ENCODE data around the gene SELENOV.
A peak's percentile ranks its signal among the peaks of the same experiment; 100 is the strongest.

Gene SELENOV

GRCh38 chr19:39506944-39507714 lies 7.8 kb upstream of the SELENOV start (continued):
- no peak for TF ChIP-seq CTCF (tag by site-specific recombination; IDR thresholded peaks at IDR 0.05)
- TF ChIP-seq ZNF157 (tag by site-specific recombination; IDR thresholded peaks at IDR 0.05) = no peak
- TF ChIP-seq ZNF658 (tag by site-specific recombination; IDR thresholded peaks at IDR 0.05) = no peak
- peak; percentile 39; the same call in 1 of the 2 replicates for TF ChIP-seq SP3 (tag by site-specific recombination; IDR thresholded peaks at IDR 0.05)
- TF ChIP-seq ZNF211 (tag by site-specific recombination; IDR thresholded peaks at IDR 0.05; ENCODE audit: low read depth) = no peak
- no peak for TF ChIP-seq ZNF544 (tag by site-specific recombination; IDR thresholded peaks at IDR 0.05)
- no peak for TF ChIP-seq ZNF274 (IDR thresholded peaks at IDR 0.05; ENCODE audit: low read length)
- no peak for TF ChIP-seq ZNF274 (tag by site-specific recombination; IDR thresholded peaks at IDR 0.05; ENCODE audit: borderline replicate concordance)
- TF ChIP-seq, protein P1, sequence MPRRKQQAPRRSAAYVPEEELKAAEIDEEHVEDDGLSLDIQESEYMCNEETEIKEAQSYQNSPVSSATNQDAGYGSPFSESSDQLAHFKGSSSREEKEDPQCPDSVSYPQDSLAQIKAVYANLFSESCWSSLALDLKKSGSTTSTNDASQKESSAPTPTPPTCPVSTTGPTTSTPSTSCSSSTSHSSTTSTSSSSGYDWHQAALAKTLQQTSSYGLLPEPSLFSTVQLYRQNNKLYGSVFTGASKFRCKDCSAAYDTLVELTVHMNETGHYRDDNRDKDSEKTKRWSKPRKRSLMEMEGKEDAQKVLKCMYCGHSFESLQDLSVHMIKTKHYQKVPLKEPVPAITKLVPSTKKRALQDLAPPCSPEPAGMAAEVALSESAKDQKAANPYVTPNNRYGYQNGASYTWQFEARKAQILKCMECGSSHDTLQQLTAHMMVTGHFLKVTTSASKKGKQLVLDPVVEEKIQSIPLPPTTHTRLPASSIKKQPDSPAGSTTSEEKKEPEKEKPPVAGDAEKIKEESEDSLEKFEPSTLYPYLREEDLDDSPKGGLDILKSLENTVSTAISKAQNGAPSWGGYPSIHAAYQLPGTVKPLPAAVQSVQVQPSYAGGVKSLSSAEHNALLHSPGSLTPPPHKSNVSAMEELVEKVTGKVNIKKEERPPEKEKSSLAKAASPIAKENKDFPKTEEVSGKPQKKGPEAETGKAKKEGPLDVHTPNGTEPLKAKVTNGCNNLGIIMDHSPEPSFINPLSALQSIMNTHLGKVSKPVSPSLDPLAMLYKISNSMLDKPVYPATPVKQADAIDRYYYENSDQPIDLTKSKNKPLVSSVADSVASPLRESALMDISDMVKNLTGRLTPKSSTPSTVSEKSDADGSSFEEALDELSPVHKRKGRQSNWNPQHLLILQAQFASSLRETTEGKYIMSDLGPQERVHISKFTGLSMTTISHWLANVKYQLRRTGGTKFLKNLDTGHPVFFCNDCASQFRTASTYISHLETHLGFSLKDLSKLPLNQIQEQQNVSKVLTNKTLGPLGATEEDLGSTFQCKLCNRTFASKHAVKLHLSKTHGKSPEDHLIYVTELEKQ (tag by site-specific recombination; IDR thresholded peaks at IDR 0.05; ENCODE audit: borderline replicate concordance) = no peak
- TF ChIP-seq ZIC2 (tag by site-specific recombination; IDR thresholded peaks at IDR 0.05) = no peak; the same call in 1 of the 2 replicates
- peak; percentile 88 for TF ChIP-seq ZSCAN30 (tag by site-specific recombination; IDR thresholded peaks at IDR 0.05)
- TF ChIP-seq, protein P2, sequence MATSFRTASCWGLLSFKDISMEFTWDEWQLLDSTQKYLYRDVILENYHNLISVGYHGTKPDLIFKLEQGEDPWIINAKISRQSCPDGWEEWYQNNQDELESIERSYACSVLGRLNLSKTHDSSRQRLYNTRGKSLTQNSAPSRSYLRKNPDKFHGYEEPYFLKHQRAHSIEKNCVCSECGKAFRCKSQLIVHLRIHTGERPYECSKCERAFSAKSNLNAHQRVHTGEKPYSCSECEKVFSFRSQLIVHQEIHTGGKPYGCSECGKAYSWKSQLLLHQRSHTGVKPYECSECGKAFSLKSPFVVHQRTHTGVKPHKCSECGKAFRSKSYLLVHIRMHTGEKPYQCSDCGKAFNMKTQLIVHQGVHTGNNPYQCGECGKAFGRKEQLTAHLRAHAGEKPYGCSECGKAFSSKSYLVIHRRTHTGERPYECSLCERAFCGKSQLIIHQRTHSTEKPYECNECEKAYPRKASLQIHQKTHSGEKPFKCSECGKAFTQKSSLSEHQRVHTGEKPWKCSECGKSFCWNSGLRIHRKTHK (tag by site-specific recombination; IDR thresholded peaks at IDR 0.05) = no peak
- TF ChIP-seq ZBTB8A (tag by site-specific recombination; IDR thresholded peaks at IDR 0.05) = peak; percentile 18
- TF ChIP-seq KLF17 (tag by site-specific recombination; IDR thresholded peaks at IDR 0.05) = peak; percentile 63
- peak; percentile 43; the same call in 1 of the 2 replicates for TF ChIP-seq MEIS1 (CRISPR knock-in tag; IDR thresholded peaks at IDR 0.05; ENCODE audit: borderline replicate concordance)
- TF ChIP-seq, protein P3, sequence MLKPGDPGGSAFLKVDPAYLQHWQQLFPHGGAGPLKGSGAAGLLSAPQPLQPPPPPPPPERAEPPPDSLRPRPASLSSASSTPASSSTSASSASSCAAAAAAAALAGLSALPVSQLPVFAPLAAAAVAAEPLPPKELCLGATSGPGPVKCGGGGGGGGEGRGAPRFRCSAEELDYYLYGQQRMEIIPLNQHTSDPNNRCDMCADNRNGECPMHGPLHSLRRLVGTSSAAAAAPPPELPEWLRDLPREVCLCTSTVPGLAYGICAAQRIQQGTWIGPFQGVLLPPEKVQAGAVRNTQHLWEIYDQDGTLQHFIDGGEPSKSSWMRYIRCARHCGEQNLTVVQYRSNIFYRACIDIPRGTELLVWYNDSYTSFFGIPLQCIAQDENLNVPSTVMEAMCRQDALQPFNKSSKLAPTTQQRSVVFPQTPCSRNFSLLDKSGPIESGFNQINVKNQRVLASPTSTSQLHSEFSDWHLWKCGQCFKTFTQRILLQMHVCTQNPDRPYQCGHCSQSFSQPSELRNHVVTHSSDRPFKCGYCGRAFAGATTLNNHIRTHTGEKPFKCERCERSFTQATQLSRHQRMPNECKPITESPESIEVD (tag by site-specific recombination; IDR thresholded peaks at IDR 0.05) = no peak
- no peak for TF ChIP-seq ZBTB1 (tag by site-specific recombination; IDR thresholded peaks at IDR 0.05)
- 0 out of 2 replicates have a peak, but pooled peaks have one; percentile 7 for TF ChIP-seq WT1 (tag by site-specific recombination; IDR thresholded peaks at IDR 0.05)
- TF ChIP-seq, protein P4, sequence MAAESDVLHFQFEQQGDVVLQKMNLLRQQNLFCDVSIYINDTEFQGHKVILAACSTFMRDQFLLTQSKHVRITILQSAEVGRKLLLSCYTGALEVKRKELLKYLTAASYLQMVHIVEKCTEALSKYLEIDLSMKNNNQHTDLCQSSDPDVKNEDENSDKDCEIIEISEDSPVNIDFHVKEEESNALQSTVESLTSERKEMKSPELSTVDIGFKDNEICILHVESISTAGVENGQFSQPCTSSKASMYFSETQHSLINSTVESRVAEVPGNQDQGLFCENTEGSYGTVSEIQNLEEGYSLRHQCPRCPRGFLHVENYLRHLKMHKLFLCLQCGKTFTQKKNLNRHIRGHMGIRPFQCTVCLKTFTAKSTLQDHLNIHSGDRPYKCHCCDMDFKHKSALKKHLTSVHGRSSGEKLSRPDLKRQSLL (tag by site-specific recombination; IDR thresholded peaks at IDR 0.05) = peak; percentile 57
- TF ChIP-seq ZNF2 (tag by site-specific recombination; IDR thresholded peaks at IDR 0.05) = peak; percentile 79
- peak; percentile 89 for TF ChIP-seq ZFP37 (tag by site-specific recombination; IDR thresholded peaks at IDR 0.05)
- TF ChIP-seq OSR2 (tag by site-specific recombination; IDR thresholded peaks at IDR 0.05) = no peak
- TF ChIP-seq SALL2 (tag by site-specific recombination; IDR thresholded peaks at IDR 0.05; ENCODE audit: borderline replicate concordance) = no peak
- TF ChIP-seq, protein P5, sequence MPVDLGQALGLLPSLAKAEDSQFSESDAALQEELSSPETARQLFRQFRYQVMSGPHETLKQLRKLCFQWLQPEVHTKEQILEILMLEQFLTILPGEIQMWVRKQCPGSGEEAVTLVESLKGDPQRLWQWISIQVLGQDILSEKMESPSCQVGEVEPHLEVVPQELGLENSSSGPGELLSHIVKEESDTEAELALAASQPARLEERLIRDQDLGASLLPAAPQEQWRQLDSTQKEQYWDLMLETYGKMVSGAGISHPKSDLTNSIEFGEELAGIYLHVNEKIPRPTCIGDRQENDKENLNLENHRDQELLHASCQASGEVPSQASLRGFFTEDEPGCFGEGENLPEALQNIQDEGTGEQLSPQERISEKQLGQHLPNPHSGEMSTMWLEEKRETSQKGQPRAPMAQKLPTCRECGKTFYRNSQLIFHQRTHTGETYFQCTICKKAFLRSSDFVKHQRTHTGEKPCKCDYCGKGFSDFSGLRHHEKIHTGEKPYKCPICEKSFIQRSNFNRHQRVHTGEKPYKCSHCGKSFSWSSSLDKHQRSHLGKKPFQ (tag by site-specific recombination; IDR thresholded peaks at IDR 0.05) = peak; percentile 71; the same call in 1 of the 2 replicates
- peak; percentile 84 for TF ChIP-seq ZNF561 (tag by site-specific recombination; IDR thresholded peaks at IDR 0.05; ENCODE audit: borderline replicate concordance)
- TF ChIP-seq ZNF626 (tag by site-specific recombination; IDR thresholded peaks at IDR 0.05) = no peak; the same call in 1 of the 2 replicates
